H9 (cell line): ENCODE measurements around the gene CTXN1. TPM values are rescaled to one million over a fixed set of nuclear protein-coding genes. Genes with fewer than 3 reads are reported as not detected.
A peak's percentile ranks its signal among the peaks of the same experiment; 100 is the strongest.

Experiments used
- DNase-seq: peaks from one replicate; pipeline ENCODE4 v3.0.0-alpha.2; 2017
- H2AFZ ChIP-seq: one replicate; pipeline ENCODE4 v1.6.1; 2013; ENCODE audit warnings: mild to moderate bottlenecking, low read length, control low read depth, moderate library complexity
- H2AK5ac ChIP-seq: 2 replicates; pipeline ENCODE4 v1.6.1; 2013; ENCODE audit warnings: low read length, control low read depth, mixed read lengths; ENCODE audit not compliant: insufficient read length
- H2BK120ac ChIP-seq: one replicate; pipeline ENCODE4 v1.6.1; 2013; ENCODE audit warnings: low read depth, mild to moderate bottlenecking, low read length, control low read depth, inconsistent platforms; ENCODE audit not compliant: poor library complexity, severe bottlenecking
- H2BK12ac ChIP-seq: 2 replicates; pipeline ENCODE4 v1.6.1; 2013; ENCODE audit warnings: low read length, control low read depth, mixed read lengths, low read depth; ENCODE audit not compliant: insufficient read length
- H2BK15ac ChIP-seq: 2 replicates; pipeline ENCODE4 v1.6.1; 2013; ENCODE audit warnings: low read depth, low read length, control low read depth
- H2BK20ac ChIP-seq: one replicate; pipeline ENCODE4 v1.6.1; 2013; ENCODE audit warnings: low read depth, mild to moderate bottlenecking, low read length, control low read depth, inconsistent platforms; ENCODE audit not compliant: poor library complexity, severe bottlenecking
- H2BK5ac ChIP-seq: 2 replicates; pipeline ENCODE4 v1.6.1; 2013; ENCODE audit warnings: low read length, control low read depth, mixed read lengths; ENCODE audit not compliant: insufficient read length
- H3K14ac ChIP-seq: 2 replicates; pipeline ENCODE4 v1.6.1; 2013; ENCODE audit warnings: low read length, control low read depth; ENCODE audit not compliant: insufficient read depth
- H3K18ac ChIP-seq: 2 replicates; pipeline ENCODE4 v1.6.1; 2013; ENCODE audit warnings: low read depth, mild to moderate bottlenecking, mixed read lengths, low read length, control low read depth; ENCODE audit not compliant: insufficient read length
- H3K23ac ChIP-seq: 2 replicates; pipeline ENCODE4 v1.6.1; 2013; ENCODE audit warnings: low read length, control low read depth, mixed read lengths, low read depth; ENCODE audit not compliant: insufficient read length
- H3K23me2 ChIP-seq: 2 replicates; pipeline ENCODE4 v1.6.1; 2013; ENCODE audit warnings: low read depth, mild to moderate bottlenecking, mixed read lengths, low read length, control low read depth; ENCODE audit not compliant: insufficient read length, poor library complexity, severe bottlenecking
- H3K27ac ChIP-seq: 2 replicates; pipeline ENCODE4 v1.5.1; 2013; ENCODE audit warnings: low read length, control low read depth, mixed read lengths, low read depth; ENCODE audit not compliant: insufficient read length
- H3K27me3 ChIP-seq: 2 replicates; pipeline ENCODE4 v1.6.1; 2013; ENCODE audit warnings: low read length, control low read depth, inconsistent platforms; ENCODE audit not compliant: insufficient read depth
- H3K4ac ChIP-seq: 2 replicates; pipeline ENCODE4 v1.6.1; 2013; ENCODE audit warnings: low read depth, mild to moderate bottlenecking, control low read depth, inconsistent platforms, low read length, moderate library complexity
- H3K4me1 ChIP-seq: 2 replicates; pipeline ENCODE4 v1.6.1; 2013; ENCODE audit warnings: low read length, control low read depth, inconsistent platforms; ENCODE audit not compliant: insufficient read depth
- H3K4me2 ChIP-seq: 2 replicates; pipeline ENCODE4 v1.6.1; 2013; ENCODE audit warnings: low read length, control low read depth, mixed read lengths; ENCODE audit not compliant: insufficient read length, insufficient read depth
- H3K56ac ChIP-seq: 2 replicates; pipeline ENCODE4 v1.6.1; 2013; ENCODE audit warnings: low read depth, mild to moderate bottlenecking, mixed read lengths, low read length, control low read depth; ENCODE audit not compliant: insufficient read length
- H3K79me1 ChIP-seq: 2 replicates; pipeline ENCODE4 v1.6.1; 2013; ENCODE audit warnings: low read depth, mild to moderate bottlenecking, moderate library complexity, low read length, control low read depth, inconsistent platforms; ENCODE audit not compliant: insufficient read depth, poor library complexity, severe bottlenecking
- H3K79me2 ChIP-seq: 2 replicates; pipeline ENCODE4 v1.6.1; 2013; ENCODE audit warnings: low read length, control low read depth, inconsistent platforms; ENCODE audit not compliant: insufficient read depth
- H3K9ac ChIP-seq: 2 replicates; pipeline ENCODE4 v1.6.1; 2013; ENCODE audit warnings: low read length, control low read depth, mixed read lengths; ENCODE audit not compliant: insufficient read length; ENCODE audit errors: extremely low read depth
- H3K9me3 ChIP-seq: one replicate; pipeline ENCODE4 v1.6.1; 2013; ENCODE audit warnings: low read depth, low read length, inconsistent platforms; ENCODE audit not compliant: control insufficient read depth
- H3T11ph ChIP-seq: one replicate; pipeline ENCODE4 v1.6.1; 2013; ENCODE audit warnings: mild to moderate bottlenecking, low read length, control low read depth, inconsistent platforms
- H4K20me1 ChIP-seq: one replicate; pipeline ENCODE4 v1.6.1; 2013; ENCODE audit not compliant: control insufficient read depth, insufficient read length, insufficient read depth
- H4K5ac ChIP-seq: 2 replicates; pipeline ENCODE4 v1.6.1; 2013; ENCODE audit warnings: low read depth, mild to moderate bottlenecking, mixed read lengths, low read length, control low read depth; ENCODE audit not compliant: insufficient read length
- H4K8ac ChIP-seq: replicated peaks from 2 replicates; pipeline ENCODE4 v1.6.1; 2013; ENCODE audit warnings: low read length, control low read depth, mixed read lengths, low read depth; ENCODE audit not compliant: insufficient read length
- H4K91ac ChIP-seq: 2 replicates; pipeline ENCODE4 v1.6.1; 2013; ENCODE audit warnings: low read depth, mild to moderate bottlenecking, moderate library complexity, mixed read lengths, low read length, control low read depth; ENCODE audit not compliant: insufficient read length
- H3K27ac Mint-ChIP-seq, 3 experiments: 2 replicates in 2 of 3; 3 replicates in 1 of 3; pipeline ENCODE4 v1.8.0; 2020 to 2021; ENCODE audit warnings: mixed read lengths in 3 of 3, mild to moderate bottlenecking in 1 of 3, moderate library complexity in 1 of 3
- H3K27me3 Mint-ChIP-seq: 2 replicates; pipeline ENCODE4 v1.8.0; 2021; ENCODE audit warnings: low read depth, mild to moderate bottlenecking, moderate library complexity, mixed read lengths
- H3K36me3 Mint-ChIP-seq, 3 experiments: 2 replicates in 2 of 3; 3 replicates in 1 of 3; pipeline ENCODE4 v1.8.0; 2020 to 2021; ENCODE audit warnings: low read depth in 3 of 3, mixed read lengths in 3 of 3; ENCODE audit not compliant: insufficient read depth in 1 of 3
- H3K4me1 Mint-ChIP-seq, 2 experiments: 2 replicates each; pipeline ENCODE4 v1.8.0; 2020; ENCODE audit warnings: mixed read lengths in 2 of 2
- H3K4me3 Mint-ChIP-seq, 2 experiments: 2 replicates in 1 of 2; 3 replicates in 1 of 2; pipeline ENCODE4 v1.8.0; 2020 to 2021; ENCODE audit warnings: mild to moderate bottlenecking in 2 of 2, mixed read lengths in 2 of 2, moderate library complexity in 1 of 2
- H3K9me3 Mint-ChIP-seq, 2 experiments: 2 replicates in 1 of 2; 3 replicates in 1 of 2; pipeline ENCODE4 v1.8.0; 2020; ENCODE audit warnings: mild to moderate bottlenecking in 2 of 2, mixed read lengths in 2 of 2, moderate library complexity in 1 of 2
- CTCF ChIP-seq: fragments of 200-600 bp; sonication (generic); conservative IDR thresholded peaks from 3 replicates; pipeline ENCODE4 v1.8.0; 2021; ENCODE audit warnings: antibody characterized with exemption, mild to moderate bottlenecking
- WGBS: extraction: QIAGEN DNeasy Blood & Tissue Kit; methylation state at CpG from one replicate; pipeline ENCODE4 v1.1.7; 2013; ENCODE audit warnings: missing lambda C conversion rate, low lambda C conversion rate, mixed read lengths; ENCODE audit not compliant: insufficient read length; ENCODE audit errors: extremely low coverage; 5-methylcytosine and 5-hydroxymethylcytosine counted together
- total RNA-seq: library from RNA; stranded (reverse); gene quantifications from 2 replicates; pipeline ENCODE4 v1.2.1, GENCODE V29; 2021

The CTXN1 gene
- total RNA-seq, 1 experiment from 2014 or later, result 22.7 TPM

- Histone ChIP-seq H2AK5ac (no peak within 1 kb of the TSS), H3K56ac (no peak within 1 kb of the TSS), H3K18ac (peak within 1 kb of the TSS; percentile 49), H2BK12ac (no peak within 1 kb of the TSS), H2BK20ac (no peak within 1 kb of the TSS), H4K8ac (no peak within 1 kb of the TSS), H3K27me3 (no peaks in the 10 kb centered on the region), H4K5ac (no peak within 1 kb of the TSS), H4K91ac (no peak within 1 kb of the TSS), H3K4me2 (peak within 1 kb of the TSS; percentile 66), H2BK120ac (peak within 1 kb of the TSS; percentile 52), H2AFZ (no peak within 1 kb of the TSS), H3K27ac (no peak within 1 kb of the TSS), H3K4me1 (no peaks in the 10 kb centered on the region), H3K9me3 (no peaks in the 10 kb centered on the region), H3K23ac (no peak within 1 kb of the TSS), H2BK15ac (0 out of 2 replicates have a peak within 1 kb of the TSS, but pooled peaks have one; percentile 9), H2BK5ac (no peak within 1 kb of the TSS), H3K4ac (peak within 1 kb of the TSS; percentile 35; the same call in 1 of the 2 replicates), H3K79me1 (peaks cover 9% of the 10 kb centered on the region), H3K23me2 (no peaks in the 10 kb centered on the region), H4K20me1 (no peaks in the 10 kb centered on the region), H3K14ac (peak within 1 kb of the TSS; percentile 89; the same call in 1 of the 2 replicates), H3T11ph (no peak within 1 kb of the TSS), H3K79me2 (peaks cover 3% of the 10 kb centered on the region; the same call in 1 of the 2 replicates), H3K9ac (peak within 1 kb of the TSS; percentile 80)
- H3K4me3 Mint-ChIP-seq, result peak within 1 kb of the TSS; percentile 90 to 96
- no peak for TF ChIP-seq CTCF
- peaks cover 0 to 2% of the 10 kb centered on the region in 2 experiments; a peak in 2 of 5 replicates for H3K9me3 Mint-ChIP-seq
- peak; percentile 100 for DNase-seq
- no peaks in the 10 kb centered on the region; the same call in 1 of the 2 replicates for H3K27me3 Mint-ChIP-seq
- no CpG with 5 or more reads among the region's 56 CpGs for WGBS
- peaks cover 21 to 33% (median 26%) of the 10 kb centered on the region in 3 experiments for H3K36me3 Mint-ChIP-seq
- H3K4me1 Mint-ChIP-seq, result peaks cover 3 to 10% of the 10 kb centered on the region in 2 experiments; a peak in 2 of 4 replicates
- H3K27ac Mint-ChIP-seq, result peak within 1 kb of the TSS; percentile 99 to 100 (median 99)
Measured at GRCh38 chr19:7943444-7944176, 17.7 kb upstream of the CTXN1 start, which contains the start of gene TIMM44. Gene TIMM44 (minus strand): TSS chr19:7943666. CDS start chr19:7943651, 15 bp downstream.
